ENCODE measurements around the gene THSD4.

Gene THSD4

GRCh38 chr15:71632576-71633195 lies 517.4 kb downstream of the THSD4 start:
- DNase-seq: no peak
- no peaks in the 10 kb centered on the region for H3K27me3 ChIP-seq (replicated peaks; ENCODE audit: control insufficient read depth, insufficient read depth, low read length, poor library complexity, severe bottlenecking)
- no peaks in the 10 kb centered on the region for H3K36me3 ChIP-seq (ENCODE audit: control insufficient read depth, insufficient read depth, low read length)
- no peak overlapping the region for H3K27ac ChIP-seq (ENCODE audit: insufficient read depth, low read length, poor library complexity, severe bottlenecking)
- no peaks in the 10 kb centered on the region for H3K9me3 ChIP-seq (ENCODE audit: control insufficient read depth, low read length)
- H3K4me1 ChIP-seq (ENCODE audit: control insufficient read depth, insufficient read depth, low read length, poor library complexity, severe bottlenecking): no peaks in the 10 kb centered on the region
- no peak overlapping the region for H3K4me3 ChIP-seq (ENCODE audit: insufficient read depth, low read depth, low read length, poor library complexity, severe bottlenecking)

GRCh38 chr15:71634820-71635560 lies 519.7 kb downstream of the THSD4 start:
- Histone ChIP-seq H3K36me3 (ENCODE audit: control insufficient read depth, insufficient read depth, low read length) (no peaks in the 10 kb centered on the region), H3K27me3 (replicated peaks; ENCODE audit: control insufficient read depth, insufficient read depth, low read length, poor library complexity, severe bottlenecking) (no peaks in the 10 kb centered on the region), H3K4me1 (ENCODE audit: control insufficient read depth, insufficient read depth, low read length, poor library complexity, severe bottlenecking) (no peaks in the 10 kb centered on the region), H3K9me3 (ENCODE audit: control insufficient read depth, low read length) (no peaks in the 10 kb centered on the region), H3K27ac (ENCODE audit: insufficient read depth, low read length, poor library complexity, severe bottlenecking) (no peak overlapping the region), H3K4me3 (ENCODE audit: insufficient read depth, low read depth, low read length, poor library complexity, severe bottlenecking) (no peak overlapping the region)
- no peak for DNase-seq

- Histone ChIP-seq H3K27ac (ENCODE audit: insufficient read depth, low read length, poor library complexity, severe bottlenecking) (no peak overlapping the region), H3K27me3 (replicated peaks; ENCODE audit: control insufficient read depth, insufficient read depth, low read length, poor library complexity, severe bottlenecking) (no peaks in the 10 kb centered on the region), H3K9me3 (ENCODE audit: control insufficient read depth, low read length) (no peaks in the 10 kb centered on the region), H3K4me3 (ENCODE audit: insufficient read depth, low read depth, low read length, poor library complexity, severe bottlenecking) (no peak overlapping the region), H3K36me3 (ENCODE audit: control insufficient read depth, insufficient read depth, low read length) (no peaks in the 10 kb centered on the region), H3K4me1 (ENCODE audit: control insufficient read depth, insufficient read depth, low read length, poor library complexity, severe bottlenecking) (no peaks in the 10 kb centered on the region)
- DNase-seq: no peak
Observed at GRCh38 chr15:71635735-71636134, 520.5 kb downstream of the THSD4 start.

GRCh38 chr15:71638876-71639275 lies 523.6 kb downstream of the THSD4 start:
- Histone ChIP-seq H3K4me1 (ENCODE audit: control insufficient read depth, insufficient read depth, low read length, poor library complexity, severe bottlenecking) (no peaks in the 10 kb centered on the region), H3K9me3 (ENCODE audit: control insufficient read depth, low read length) (no peaks in the 10 kb centered on the region), H3K4me3 (ENCODE audit: insufficient read depth, low read depth, low read length, poor library complexity, severe bottlenecking) (no peak overlapping the region), H3K27me3 (replicated peaks; ENCODE audit: control insufficient read depth, insufficient read depth, low read length, poor library complexity, severe bottlenecking) (no peaks in the 10 kb centered on the region), H3K36me3 (ENCODE audit: control insufficient read depth, insufficient read depth, low read length) (no peaks in the 10 kb centered on the region), H3K27ac (ENCODE audit: insufficient read depth, low read length, poor library complexity, severe bottlenecking) (no peak overlapping the region)
- no peak for DNase-seq

GRCh38 chr15:71639471-71639870 lies 524.2 kb downstream of the THSD4 start:
- Histone ChIP-seq H3K27me3 (replicated peaks; ENCODE audit: control insufficient read depth, insufficient read depth, low read length, poor library complexity, severe bottlenecking) (no peaks in the 10 kb centered on the region), H3K36me3 (ENCODE audit: control insufficient read depth, insufficient read depth, low read length) (no peaks in the 10 kb centered on the region), H3K9me3 (ENCODE audit: control insufficient read depth, low read length) (no peaks in the 10 kb centered on the region), H3K4me3 (ENCODE audit: insufficient read depth, low read depth, low read length, poor library complexity, severe bottlenecking) (no peak overlapping the region), H3K4me1 (ENCODE audit: control insufficient read depth, insufficient read depth, low read length, poor library complexity, severe bottlenecking) (no peaks in the 10 kb centered on the region), H3K27ac (ENCODE audit: insufficient read depth, low read length, poor library complexity, severe bottlenecking) (no peak overlapping the region)
- no peak for DNase-seq

- Histone ChIP-seq H3K27ac (ENCODE audit: insufficient read depth, low read length, poor library complexity, severe bottlenecking) (no peak overlapping the region), H3K4me3 (ENCODE audit: insufficient read depth, low read depth, low read length, poor library complexity, severe bottlenecking) (no peak overlapping the region), H3K36me3 (ENCODE audit: control insufficient read depth, insufficient read depth, low read length) (no peaks in the 10 kb centered on the region), H3K27me3 (replicated peaks; ENCODE audit: control insufficient read depth, insufficient read depth, low read length, poor library complexity, severe bottlenecking) (no peaks in the 10 kb centered on the region), H3K9me3 (ENCODE audit: control insufficient read depth, low read length) (no peaks in the 10 kb centered on the region), H3K4me1 (ENCODE audit: control insufficient read depth, insufficient read depth, low read length, poor library complexity, severe bottlenecking) (no peaks in the 10 kb centered on the region)
- no peak for DNase-seq
Observed at GRCh38 chr15:71643918-71644317, 528.6 kb downstream of the THSD4 start.

GRCh38 chr15:71646767-71647486 lies 531.7 kb downstream of the THSD4 start:
- no peak for DNase-seq

GRCh38 chr15:71647487-71647808 lies 532.2 kb downstream of the THSD4 start:
- Histone ChIP-seq H3K4me3 (ENCODE audit: insufficient read depth, low read depth, low read length, poor library complexity, severe bottlenecking) (no peak overlapping the region), H3K27me3 (replicated peaks; ENCODE audit: control insufficient read depth, insufficient read depth, low read length, poor library complexity, severe bottlenecking) (no peaks in the 10 kb centered on the region), H3K4me1 (ENCODE audit: control insufficient read depth, insufficient read depth, low read length, poor library complexity, severe bottlenecking) (no peaks in the 10 kb centered on the region), H3K9me3 (ENCODE audit: control insufficient read depth, low read length) (no peaks in the 10 kb centered on the region), H3K27ac (ENCODE audit: insufficient read depth, low read length, poor library complexity, severe bottlenecking) (no peak overlapping the region), H3K36me3 (ENCODE audit: control insufficient read depth, insufficient read depth, low read length) (no peaks in the 10 kb centered on the region)
- no peak for DNase-seq

More at GRCh38 chr15:71646767-71647486, 531.7 kb downstream of the THSD4 start:
- H3K27me3 ChIP-seq (replicated peaks; ENCODE audit: control insufficient read depth, insufficient read depth, low read length, poor library complexity, severe bottlenecking): no peaks in the 10 kb centered on the region
- H3K4me1 ChIP-seq (ENCODE audit: control insufficient read depth, insufficient read depth, low read length, poor library complexity, severe bottlenecking): no peaks in the 10 kb centered on the region
- H3K9me3 ChIP-seq (ENCODE audit: control insufficient read depth, low read length): no peaks in the 10 kb centered on the region
- no peak overlapping the region for H3K27ac ChIP-seq (ENCODE audit: insufficient read depth, low read length, poor library complexity, severe bottlenecking)
- H3K4me3 ChIP-seq (ENCODE audit: insufficient read depth, low read depth, low read length, poor library complexity, severe bottlenecking): no peak overlapping the region
- no peaks in the 10 kb centered on the region for H3K36me3 ChIP-seq (ENCODE audit: control insufficient read depth, insufficient read depth, low read length)

GRCh38 chr15:71648095-71648494 lies 532.8 kb downstream of the THSD4 start:
- Histone ChIP-seq H3K9me3 (ENCODE audit: control insufficient read depth, low read length) (no peaks in the 10 kb centered on the region), H3K36me3 (ENCODE audit: control insufficient read depth, insufficient read depth, low read length) (no peaks in the 10 kb centered on the region), H3K27ac (ENCODE audit: insufficient read depth, low read length, poor library complexity, severe bottlenecking) (no peak overlapping the region), H3K4me3 (ENCODE audit: insufficient read depth, low read depth, low read length, poor library complexity, severe bottlenecking) (no peak overlapping the region), H3K4me1 (ENCODE audit: control insufficient read depth, insufficient read depth, low read length, poor library complexity, severe bottlenecking) (no peaks in the 10 kb centered on the region), H3K27me3 (replicated peaks; ENCODE audit: control insufficient read depth, insufficient read depth, low read length, poor library complexity, severe bottlenecking) (no peaks in the 10 kb centered on the region)
- DNase-seq: no peak

GRCh38 chr15:71649894-71650293 lies 534.6 kb downstream of the THSD4 start:
- no peak overlapping the region for H3K4me3 ChIP-seq (ENCODE audit: insufficient read depth, low read depth, low read length, poor library complexity, severe bottlenecking)
- no peaks in the 10 kb centered on the region for H3K4me1 ChIP-seq (ENCODE audit: control insufficient read depth, insufficient read depth, low read length, poor library complexity, severe bottlenecking)
- H3K36me3 ChIP-seq (ENCODE audit: control insufficient read depth, insufficient read depth, low read length): no peaks in the 10 kb centered on the region
- no peaks in the 10 kb centered on the region for H3K27me3 ChIP-seq (replicated peaks; ENCODE audit: control insufficient read depth, insufficient read depth, low read length, poor library complexity, severe bottlenecking)
- H3K27ac ChIP-seq (ENCODE audit: insufficient read depth, low read length, poor library complexity, severe bottlenecking): no peak overlapping the region
- no peak for DNase-seq
- H3K9me3 ChIP-seq (ENCODE audit: control insufficient read depth, low read length): no peaks in the 10 kb centered on the region

Measured in effector memory CD4-positive, alpha-beta T cell (primary cell).